Purkinje cell (primary cell): Measurements from ENCODE around the gene MAP1LC3B. TPM values are rescaled to one million over a fixed set of nuclear protein-coding genes. Genes with fewer than 3 reads are reported as not detected.

ENCODE experiments used
- polyA plus RNA-seq: library from polyadenylated mRNA; unstranded; fragments of >200 nt; fragmentation: Nextera tagmentation; gene quantifications from 2 replicates; pipeline ENCODE4 v1.2.1, GENCODE V29; 2014

Gene MAP1LC3B
- polyA plus RNA-seq: 127 and 138 TPM in 2 replicates

DNA sequence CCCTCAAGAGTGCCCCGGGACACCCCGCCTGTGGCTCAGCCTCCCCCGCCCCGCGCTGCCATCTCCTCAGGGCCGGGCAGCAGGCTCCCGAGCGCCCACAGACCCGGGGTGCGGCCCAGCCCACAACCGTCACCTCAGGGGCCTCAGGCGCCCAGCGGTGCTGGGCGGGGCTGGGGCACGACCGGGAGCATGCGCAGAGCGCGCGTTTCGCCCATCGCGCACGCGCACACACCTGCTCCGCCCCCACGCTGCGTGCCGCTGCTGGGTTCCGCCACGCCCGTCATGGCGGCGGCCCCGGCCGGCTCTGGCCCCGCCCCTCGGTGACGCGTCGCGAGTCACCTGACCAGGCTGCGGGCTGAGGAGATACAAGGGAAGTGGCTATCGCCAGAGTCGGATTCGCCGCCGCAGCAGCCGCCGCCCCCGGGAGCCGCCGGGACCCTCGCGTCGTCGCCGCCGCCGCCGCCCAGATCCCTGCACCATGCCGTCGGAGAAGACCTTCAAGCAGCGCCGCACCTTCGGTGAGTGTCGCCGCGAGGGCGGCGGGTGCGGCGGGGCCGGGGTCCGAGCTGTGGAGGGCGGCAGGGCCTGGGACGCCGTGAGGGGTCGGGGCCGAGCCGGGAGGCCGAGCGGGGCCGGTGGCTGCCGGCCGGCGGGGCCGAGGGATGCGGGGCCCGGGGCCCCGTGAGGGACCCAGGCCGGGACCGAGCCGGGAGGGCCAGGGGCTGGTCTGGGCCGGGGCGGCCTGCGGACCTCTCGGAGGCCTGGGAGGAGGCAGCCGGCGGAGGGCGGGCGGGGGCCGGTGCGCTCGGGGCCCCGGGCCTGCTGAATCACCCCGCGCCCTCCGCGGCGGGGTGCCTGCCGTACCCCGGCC is at the start of gene MAP1LC3B:
MAP1LC3B (plus strand) TSS at position 387 of the 871 bp plus-strand sequence; CDS start at position 479, 92 bp downstream.

DNA sequence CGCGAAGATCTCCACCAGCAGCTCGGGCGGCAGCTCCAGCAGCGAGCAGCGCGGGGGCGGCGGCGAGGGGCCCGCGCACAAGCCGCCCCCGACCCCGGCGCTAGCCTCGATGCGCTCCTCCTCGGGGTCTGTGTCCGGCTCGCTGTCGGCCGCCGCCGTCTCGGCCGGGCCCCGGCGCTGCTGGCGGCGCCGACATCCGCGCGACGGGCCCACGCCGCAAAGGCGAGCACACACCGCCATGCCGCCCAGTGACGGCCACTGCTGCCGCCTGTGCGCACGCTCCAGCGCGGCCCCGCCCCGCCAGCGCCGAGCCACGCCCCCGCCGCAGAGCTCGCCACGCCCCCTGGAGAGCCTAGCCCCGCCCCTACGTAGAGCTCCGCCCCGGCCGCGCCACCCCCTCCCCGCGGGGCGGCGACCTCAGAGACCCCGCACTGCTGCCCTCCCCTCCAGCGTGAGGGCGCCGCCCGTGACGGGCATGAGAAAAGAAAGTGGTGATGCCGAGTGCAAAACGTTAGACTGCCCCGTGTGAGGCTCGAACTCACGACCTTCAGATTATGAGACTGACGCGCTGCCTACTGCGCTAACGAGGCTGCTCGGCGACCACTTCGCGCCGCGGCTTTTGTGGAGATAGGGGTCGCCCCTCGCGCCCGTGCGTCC is 8.5 kb upstream of the MAP1LC3B start, which contains the start of gene FBXO31:
FBXO31 (minus strand) TSS at position 272 of the 657 bp plus-strand sequence; CDS start at position 240, 32 bp downstream.

Other genes with a start within 250 kb of the MAP1LC3B start
- 1.6 and 2.4 TPM in 2 replicates for gene C16orf95, start 74.9 kb upstream of the MAP1LC3B start, polyA plus RNA-seq
- 5.7 and 10.0 TPM in 2 replicates for gene FBXO31, start 8.6 kb upstream of the MAP1LC3B start, polyA plus RNA-seq
- gene ZCCHC14, start 100.7 kb downstream of the MAP1LC3B start, polyA plus RNA-seq: 1.3 and 2.1 TPM in 2 replicates
- 0.98 TPM in 1 of 2 replicates, not detected in the other for gene JPH3, start 210.2 kb downstream of the MAP1LC3B start, polyA plus RNA-seq